Islet of Langerhans (tissue), 1 donor: ENCODE data around the gene U2AF2.

Experiments used
- FAIRE-seq: peaks from one replicate; lab custom pipeline; 2011; peaks lifted over from hg19 to GRCh38; lab: Jason Lieb, UNC

Gene U2AF2

DNA sequence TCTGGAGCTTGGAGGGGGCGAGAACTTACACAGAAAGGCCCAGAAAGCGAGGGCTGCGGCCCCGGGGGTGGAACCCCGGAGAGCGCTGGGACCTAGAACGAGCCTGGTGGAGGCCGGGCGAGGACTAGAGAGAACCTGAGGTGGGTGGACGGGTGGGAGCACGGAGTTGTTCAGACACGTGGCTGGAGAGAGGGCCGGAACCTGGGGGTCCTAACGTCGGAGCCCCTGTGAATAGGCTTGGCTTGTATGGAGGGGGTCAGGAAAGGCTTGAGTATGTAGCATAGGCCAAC, 11.0 kb upstream of the U2AF2 start:
- FAIRE-seq: no peak

DNA sequence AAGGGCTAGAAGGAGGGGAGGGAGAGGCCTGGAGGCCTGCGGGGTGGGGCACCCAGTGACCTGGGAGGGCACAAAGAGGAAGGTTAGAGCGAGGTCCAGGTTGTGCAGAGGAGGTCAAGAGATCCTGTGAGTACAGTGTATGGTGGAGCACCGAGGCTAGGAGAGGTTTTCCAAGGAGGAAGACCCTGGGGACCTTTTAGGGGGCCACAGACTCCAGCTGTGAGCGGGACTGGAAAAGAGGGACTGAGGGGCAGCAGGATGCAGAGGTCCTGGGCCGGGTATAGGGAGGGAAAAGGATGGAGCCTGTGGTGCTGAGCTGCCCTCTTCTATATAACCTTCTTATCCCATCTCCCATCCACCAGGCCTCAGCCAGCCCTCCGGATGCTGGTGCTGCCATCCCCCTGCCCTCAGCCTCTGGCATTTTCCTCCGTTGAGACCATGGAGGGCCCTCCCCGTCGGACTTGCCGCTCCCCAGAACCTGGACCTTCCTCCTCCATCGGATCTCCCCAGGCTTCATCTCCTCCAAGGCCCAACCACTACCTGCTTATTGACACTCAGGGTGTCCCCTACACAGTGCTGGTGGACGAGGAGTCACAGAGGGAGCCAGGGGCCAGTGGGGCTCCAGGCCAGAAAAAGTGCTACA, 10.5 kb upstream of the U2AF2 start:
- no peak for FAIRE-seq

- no peak for FAIRE-seq
Measured at GRCh38 chr19:55644842-55645511, 9.9 kb upstream of the U2AF2 start.

DNA sequence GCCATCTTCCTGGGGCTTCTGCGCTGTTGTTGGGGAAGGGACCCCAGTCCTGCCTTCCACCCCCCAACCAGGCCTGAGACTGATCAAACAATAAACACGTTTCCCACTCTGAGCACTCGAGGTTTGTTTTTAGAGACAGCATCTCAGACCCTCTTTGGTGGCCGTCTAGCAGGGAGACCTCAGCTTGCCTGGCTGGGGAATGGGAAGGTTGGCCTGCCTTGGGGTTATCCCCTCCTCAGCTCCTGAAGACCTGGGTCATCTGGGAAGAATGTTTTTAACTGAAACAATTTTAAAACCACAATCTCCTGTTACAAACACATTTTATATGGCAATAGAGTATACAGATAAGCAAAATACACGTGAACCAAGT, 9.3 kb upstream of the U2AF2 start:
- no peak for FAIRE-seq

DNA sequence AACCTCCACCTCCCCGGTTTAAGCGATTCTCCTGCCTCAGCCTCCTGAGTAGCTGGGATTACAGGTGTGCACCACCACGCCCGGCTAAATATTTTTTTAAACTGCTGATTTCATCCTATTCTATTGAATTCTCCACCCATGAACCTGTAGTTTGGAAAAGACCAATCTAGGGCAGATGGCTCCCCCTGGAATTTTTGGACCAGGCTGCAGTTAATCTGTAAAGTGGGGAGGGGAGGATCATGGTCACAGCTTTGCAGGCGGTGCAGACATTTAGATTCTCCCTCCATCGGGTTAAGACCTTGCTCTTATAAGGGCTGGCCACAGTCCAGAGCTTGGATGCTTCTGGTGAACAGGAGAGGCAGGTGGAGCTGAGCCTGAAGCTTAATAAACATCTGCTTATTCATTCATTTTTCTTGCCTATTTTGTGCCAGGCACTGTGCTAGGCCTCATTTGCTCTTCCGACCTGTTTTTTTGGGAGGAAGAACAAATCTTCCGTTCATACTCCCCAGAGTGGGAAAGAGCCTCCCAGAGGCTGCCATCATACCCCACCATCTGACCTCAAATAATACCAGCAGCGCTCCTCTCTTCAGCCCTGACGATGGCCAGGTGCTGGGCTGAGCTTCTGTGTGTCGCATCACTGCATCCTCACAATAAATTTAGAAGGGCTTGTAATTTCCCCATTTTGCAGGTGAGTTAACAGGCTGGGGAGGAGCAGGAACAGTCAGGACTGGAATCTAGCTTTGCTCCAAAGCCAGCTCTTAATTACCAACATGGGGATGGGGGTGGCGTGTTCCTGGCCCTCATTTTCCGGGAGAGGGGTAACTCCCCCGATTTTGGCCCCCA, 7.7 kb upstream of the U2AF2 start:
- FAIRE-seq: no peak

DNA sequence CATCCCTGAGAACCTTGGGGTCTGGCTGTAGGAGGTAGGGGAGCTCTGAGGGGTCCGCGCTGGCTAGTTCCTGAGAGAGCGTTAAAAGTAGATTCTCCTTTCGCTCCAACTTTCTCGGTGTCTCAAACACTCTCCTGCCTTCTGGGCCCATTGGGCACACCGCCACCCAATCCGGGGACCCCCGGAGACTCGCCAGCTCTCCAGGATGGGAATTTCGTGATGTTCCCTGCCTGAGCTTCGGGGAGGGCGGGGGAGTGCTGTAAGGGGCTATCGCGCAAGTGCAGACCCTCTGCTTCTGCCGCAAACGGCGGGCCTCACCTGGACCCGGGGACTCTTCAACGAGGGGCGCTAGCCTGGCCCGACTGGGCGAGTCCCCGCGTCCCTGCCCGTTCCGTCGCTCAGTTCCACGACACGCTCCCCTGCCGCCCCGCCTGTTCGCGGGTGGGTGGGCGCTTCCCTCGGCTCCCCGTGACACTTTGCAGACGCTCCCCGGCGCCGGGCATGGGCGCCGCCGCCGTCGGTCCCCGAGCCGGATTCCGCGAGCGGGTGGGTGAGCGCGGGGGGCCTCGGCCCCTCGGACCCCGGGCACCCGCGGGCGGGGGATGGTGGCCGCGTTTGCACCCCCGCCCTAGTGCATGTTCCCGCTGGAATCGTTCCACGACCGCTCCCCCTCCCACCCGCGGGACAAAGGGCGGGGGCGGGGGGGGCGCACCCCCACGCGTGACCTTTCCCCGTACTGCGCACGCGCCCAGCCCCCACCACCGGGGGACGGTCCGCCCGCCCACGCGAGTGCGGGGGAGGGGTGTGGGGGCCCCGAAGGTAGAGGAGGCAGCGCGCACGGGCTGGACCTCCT, 6.9 kb upstream of the U2AF2 start, which contains the start of gene CCDC106:
CCDC106 (plus strand) TSS at position 481 of the 853 bp plus-strand sequence. CDS start 835 bp downstream, outside the sequence.
- no peak for FAIRE-seq

DNA sequence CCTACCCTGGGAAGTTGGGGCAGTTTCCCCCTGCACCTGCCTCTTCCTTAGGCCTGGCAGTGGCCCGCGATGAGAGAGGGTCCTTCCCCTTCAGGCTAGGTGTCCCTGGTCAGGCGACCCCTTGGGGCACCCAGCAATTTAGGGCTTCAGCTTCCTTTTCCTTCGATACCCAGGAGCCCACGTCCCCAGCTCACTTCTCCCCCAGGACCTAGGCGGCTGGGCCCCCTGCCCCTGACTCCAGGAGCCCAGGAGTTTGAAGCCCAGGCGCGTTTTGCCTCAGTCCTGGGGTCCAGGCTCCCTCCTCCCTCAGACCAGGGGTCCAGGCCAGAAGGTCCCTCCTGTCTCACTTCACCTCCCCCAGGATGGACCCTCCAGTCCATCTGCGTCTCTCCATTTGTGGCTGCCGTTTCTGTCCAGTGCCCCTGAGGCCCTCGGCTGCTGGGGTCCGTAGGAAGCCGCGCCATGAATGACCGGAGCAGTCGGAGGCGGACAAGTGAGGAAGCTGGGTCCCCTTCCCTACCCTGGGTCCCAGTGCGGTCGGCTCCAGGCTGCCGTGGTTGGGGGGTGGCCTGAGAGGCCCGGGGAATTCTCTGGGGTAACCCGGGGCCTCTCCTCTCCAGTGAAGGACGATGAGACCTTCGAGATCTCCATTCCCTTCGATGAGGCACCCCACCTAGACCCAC, 6.1 kb upstream of the U2AF2 start:
- no peak for FAIRE-seq

- FAIRE-seq: no peak
Measured at GRCh38 chr19:55649268-55650125, 5.3 kb upstream of the U2AF2 start.

DNA sequence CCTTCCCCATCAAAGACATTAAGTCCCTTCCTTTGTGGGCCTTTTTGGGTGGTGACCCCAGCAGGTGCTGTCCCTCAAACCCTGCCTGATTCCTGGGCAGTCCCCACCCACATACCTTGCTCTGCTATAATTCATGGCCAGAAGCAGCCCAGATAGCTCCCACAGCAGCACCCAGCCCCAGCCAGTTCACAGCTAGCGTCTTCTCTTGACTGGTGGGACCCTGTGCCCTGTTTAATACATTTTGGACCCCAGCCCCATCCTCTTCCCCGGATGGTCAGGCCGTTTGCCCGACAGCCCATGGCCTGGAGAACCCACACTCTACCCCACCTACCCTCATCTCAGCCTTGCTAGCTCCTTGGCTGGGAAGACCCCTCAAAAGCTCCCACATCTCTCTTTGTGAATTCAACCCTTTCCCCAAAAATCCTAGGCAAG, 4.7 kb upstream of the U2AF2 start:
- no peak for FAIRE-seq

DNA sequence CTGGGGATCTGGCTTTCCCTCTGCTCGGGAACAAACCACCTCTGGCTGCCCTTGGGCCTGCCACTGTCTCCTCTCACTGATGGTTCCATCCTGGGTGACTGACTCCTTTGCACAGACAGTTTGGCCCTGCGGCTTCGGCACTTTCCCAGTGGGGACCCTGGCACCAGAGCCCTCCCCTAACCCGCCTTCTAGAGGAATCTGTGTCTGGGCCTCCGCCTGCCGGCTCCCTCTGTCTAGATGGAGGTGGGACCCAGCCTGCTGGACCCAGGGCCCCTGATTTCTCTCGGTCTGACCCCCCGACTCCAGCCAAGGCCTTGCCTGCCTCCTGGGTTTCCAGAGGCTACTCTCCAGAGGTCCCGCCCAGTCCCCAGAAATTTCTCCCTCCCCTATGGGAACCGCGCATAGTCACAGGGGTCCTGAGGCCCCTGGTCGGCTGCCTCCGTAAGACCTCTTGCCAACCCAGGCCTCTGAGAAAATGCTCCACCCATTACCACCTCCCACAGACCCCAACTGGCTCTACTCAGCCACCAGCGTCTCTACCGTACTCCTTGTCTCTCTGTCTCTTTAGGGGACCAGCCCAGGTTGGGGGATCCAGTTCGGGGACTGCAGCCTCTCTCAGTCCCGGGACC, 4.1 kb upstream of the U2AF2 start:
- no peak for FAIRE-seq

- no peak for FAIRE-seq
Measured at GRCh38 chr19:55651236-55651635, 3.6 kb upstream of the U2AF2 start.

- FAIRE-seq: no peak
Measured at GRCh38 chr19:55652311-55653128, 2.3 kb upstream of the U2AF2 start.

DNA sequence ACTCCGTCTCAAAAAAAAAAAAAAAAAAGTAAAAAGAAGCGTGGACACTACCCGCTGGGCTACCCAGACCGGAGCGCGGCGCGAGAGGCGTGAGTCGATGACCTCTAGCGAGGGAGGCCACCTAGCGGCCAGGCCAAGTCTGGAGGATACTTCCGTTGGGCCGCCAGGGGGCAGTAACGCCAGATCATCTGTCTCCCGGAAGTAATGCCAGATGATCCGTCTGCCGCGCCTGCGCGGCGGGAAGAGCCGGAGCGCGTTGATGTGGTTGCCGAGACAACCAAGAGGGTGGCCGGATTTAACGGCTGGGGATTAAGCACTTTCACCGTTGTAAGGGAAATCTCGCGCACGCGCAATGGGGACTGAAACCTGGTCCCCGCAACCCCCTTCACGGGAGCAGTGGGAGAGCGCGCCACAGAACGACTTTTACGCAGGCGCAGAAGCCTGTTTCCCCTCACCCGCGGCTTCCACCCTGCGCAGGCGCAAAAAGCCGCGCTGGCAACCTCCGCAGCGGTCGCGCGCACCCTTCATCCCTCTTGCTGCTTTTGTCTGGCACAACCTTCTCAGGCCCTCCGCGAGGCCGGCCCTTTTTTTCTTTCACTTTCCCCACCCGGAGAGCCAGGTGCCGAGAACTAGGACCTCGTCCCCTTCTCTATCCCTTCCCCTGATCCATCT, 1.0 kb upstream of the U2AF2 start:
- peak; percentile 66 for FAIRE-seq

DNA sequence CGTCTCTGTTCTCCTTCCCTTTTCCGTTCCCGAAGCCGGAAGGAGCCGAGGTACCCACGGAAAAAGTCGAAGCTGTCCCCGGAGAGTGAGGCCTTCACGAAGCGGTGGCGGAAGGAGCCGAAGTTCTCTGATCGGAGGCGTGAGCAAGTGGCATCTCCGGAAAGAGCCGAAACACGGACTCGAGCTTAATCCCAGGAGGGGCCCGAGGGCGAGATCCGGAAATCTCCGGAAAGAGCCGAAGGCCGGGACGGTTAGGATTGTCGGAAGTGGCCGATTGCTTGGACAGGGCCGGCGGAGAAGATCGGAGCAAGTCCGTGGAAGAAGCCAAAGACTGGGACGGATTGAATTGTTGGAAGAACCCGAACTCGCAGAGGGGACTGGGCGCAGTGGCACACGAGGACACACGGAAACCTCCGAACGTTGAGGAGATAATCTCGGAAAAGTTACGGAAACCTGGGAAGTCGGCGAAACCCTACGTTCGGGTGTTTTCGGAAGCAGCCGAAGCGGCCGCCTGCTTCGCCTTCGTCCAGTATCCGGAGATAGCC, 440 bp upstream of the U2AF2 start:
- FAIRE-seq: peak; percentile 70

DNA sequence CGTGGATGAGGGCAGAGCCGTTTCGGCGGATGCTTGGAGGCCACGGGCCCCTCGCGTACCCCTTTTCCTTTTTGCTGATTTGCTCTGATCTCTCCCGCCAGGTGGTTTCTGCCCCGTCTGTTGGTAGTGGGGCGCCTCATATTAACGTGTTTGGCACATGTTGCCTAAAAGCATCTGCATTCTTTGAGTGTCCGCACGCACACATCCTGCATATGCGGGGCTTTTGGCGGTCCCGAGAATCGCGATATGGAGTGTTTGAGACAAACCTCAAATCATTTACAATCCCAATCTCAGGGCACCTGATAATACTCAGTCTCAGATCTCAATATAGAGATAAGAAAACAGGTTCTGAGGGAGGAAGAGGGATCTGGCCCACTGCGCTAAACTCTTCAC, 809 bp downstream of the U2AF2 start:
- no peak for FAIRE-seq

DNA sequence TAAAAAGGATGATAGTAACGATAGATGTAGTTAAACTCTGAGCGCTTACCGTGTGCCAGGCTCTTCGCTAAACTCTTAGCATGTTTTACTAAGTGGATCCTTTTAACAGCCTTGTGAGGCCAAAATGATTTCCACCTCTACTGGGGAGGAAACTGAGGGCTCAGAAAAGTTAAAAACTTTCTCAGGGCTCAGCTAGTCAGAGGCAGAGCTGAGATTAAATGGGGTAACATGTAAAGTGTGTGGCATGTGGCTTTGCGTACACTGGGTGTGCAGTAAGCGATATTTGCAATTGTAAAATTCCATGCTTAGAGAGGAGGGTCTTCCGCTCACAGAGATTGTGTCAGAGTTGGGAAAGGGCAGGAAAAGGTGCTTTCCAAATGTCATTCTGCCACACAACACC, 1.7 kb downstream of the U2AF2 start:
- no peak for FAIRE-seq

- FAIRE-seq: no peak
Measured at GRCh38 chr19:55656988-55657747, 2.3 kb downstream of the U2AF2 start.
